GM03348 (cell line): ENCODE data around the gene HSP90AA1.

Experiments used
- DNase-seq: peaks from one replicate; pipeline ENCODE4 v3.0.0; 2012; ENCODE audit warnings: low spot score

Gene HSP90AA1

GRCh38 chr14:102039157-102039556, 47.7 kb downstream of the HSP90AA1 start:
- DNase-seq: no peak

GRCh38 chr14:102037686-102038085, 49.2 kb downstream of the HSP90AA1 start:
- no peak for DNase-seq

GRCh38 chr14:102035914-102036313, 50.9 kb downstream of the HSP90AA1 start:
- DNase-seq: no peak

- no peak for DNase-seq
These were observed 52.5 kb downstream of the HSP90AA1 start for GRCh38 chr14:102034301-102034700.

GRCh38 chr14:102033241-102033640, 53.6 kb downstream of the HSP90AA1 start:
- DNase-seq: no peak
